T-helper 2 cell (primary cell): ENCODE data around the gene SECTM1.

Experiments used
- DNase-seq, 5 experiments: peaks; one replicate each; pipeline versions ENCODE4 v3.0.0 to v3.0.0-alpha.2; 2012 to 2022

Gene SECTM1

GRCh38 chr17:82314012-82314726, 19.4 kb downstream of the SECTM1 start:
- no peak for DNase-seq

- DNase-seq = no peak
These were observed 20.2 kb downstream of the SECTM1 start for GRCh38 chr17:82313195-82314011.

DNA sequence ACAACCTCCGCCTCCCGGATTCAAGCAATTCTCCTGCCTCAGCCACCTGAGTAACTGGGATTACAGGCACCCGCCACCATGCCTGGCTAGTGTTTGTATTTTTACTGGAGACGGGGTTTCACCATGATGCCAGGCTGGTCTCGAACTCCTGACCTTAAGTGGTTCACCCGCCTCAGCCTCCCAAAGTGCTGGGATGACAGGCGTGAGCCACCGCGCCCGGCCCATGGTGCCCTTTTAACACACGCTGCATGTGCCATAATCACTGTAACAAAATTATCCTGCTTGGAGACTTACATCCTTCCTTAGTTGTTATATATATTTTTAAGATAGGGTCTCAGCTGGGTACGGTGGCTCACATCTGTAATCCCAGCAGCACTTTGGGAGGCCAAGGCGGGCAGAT, 21.6 kb downstream of the SECTM1 start:
- no peak for DNase-seq

- no peak for DNase-seq
These were observed 22.7 kb downstream of the SECTM1 start for GRCh38 chr17:82310877-82311276.

- no peak for DNase-seq
These were observed 23.7 kb downstream of the SECTM1 start for GRCh38 chr17:82309656-82310570.

- no peak for DNase-seq
These were observed 27.8 kb downstream of the SECTM1 start for GRCh38 chr17:82305727-82306300.

DNA sequence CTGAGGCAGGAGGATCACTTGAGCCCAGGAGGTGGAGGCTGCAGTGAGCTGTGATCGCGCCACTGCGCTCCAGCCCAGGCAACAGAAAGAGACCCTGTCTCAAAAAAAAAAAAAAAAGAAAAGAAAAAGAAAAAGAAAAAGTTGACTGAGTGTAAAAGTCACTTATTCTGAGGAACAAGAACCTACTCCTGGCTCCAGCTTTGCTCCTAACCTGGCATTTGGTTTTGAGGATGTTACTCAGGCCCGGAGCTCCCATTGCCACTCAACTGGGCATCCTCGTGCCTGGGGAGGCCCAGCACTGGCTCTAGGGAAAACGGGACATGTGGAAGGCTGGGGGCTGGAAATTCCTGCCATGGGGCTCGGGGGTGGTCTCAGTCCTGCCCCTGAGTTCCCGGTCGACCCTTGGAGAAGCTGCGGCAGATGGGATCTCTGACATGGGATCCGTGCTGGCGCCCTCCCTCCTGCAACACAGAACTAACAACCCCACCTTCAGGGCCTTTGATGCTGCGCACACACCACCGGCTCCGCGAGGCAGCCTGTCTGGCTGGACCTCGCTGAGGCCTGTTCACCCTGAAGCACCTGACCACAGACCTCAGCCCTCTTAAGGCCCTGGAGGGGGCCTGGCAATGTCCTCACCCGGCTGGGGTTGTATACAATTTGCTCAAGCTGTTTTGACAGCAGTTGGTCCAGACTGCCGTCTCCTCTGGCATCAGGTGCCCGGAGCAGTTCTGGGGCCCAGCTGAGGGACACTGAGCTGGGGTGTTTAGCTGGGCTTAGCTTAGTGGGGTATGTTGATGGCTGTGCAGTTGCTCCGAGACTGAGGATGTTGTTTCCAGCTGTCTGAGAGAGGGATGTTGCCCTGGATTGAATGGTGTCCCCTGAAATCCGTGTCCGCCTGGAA, 28.5 kb downstream of the SECTM1 start:
- no peak for DNase-seq

GRCh38 chr17:82303944-82304808, 29.4 kb downstream of the SECTM1 start:
- DNase-seq = no peak

DNA sequence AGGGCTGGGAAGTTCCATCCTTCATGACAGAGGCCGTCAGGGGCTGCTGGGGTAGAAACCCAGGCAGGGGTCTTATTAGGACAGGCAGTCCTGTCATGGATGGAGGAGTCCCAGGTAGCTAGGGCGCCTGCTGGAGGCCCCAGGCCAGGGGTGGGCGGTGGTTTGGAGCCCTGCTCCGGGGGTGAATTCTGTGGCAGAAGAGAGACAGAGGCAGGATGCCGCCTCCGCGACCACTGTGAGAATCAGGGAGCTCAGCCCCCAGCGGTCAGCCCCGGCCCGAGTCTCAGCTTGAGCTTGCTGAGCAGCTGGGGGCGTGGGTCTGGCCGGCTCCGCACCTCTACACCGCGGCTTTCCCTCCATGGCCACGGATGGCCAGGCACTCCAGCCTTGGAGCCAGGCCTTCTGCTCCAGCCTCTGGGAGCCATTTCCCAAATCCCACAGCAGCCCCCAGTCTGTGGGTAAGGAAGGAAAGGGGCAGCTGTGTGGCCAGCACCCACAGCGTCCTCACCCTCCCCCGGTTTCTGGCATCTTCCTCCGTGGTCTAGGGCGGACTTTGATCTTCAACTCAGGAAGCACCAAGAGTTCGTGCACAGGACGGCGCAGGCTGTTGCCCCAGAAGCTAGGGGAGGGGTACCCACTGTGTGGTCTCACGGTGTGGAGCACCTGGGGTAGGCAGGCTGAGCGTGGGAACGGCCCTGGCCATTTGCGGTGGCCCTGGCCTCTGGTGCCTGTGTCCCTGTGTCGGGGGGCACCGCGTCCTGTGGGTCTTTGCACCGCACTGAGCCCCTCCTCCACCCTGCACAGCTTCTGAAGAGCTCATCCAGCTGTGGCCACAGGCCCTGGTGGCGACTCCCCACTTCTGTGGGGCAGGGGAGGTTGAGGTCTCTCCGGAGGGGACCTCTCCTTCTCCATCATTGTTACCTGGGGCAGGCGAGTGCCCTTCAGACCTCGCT, 30.3 kb downstream of the SECTM1 start:
- peak in 3 of 5 experiments; percentile 30 to 52 (median 44) for DNase-seq

- DNase-seq = no peak
These were observed 31.0 kb downstream of the SECTM1 start for GRCh38 chr17:82302568-82302963.

DNA sequence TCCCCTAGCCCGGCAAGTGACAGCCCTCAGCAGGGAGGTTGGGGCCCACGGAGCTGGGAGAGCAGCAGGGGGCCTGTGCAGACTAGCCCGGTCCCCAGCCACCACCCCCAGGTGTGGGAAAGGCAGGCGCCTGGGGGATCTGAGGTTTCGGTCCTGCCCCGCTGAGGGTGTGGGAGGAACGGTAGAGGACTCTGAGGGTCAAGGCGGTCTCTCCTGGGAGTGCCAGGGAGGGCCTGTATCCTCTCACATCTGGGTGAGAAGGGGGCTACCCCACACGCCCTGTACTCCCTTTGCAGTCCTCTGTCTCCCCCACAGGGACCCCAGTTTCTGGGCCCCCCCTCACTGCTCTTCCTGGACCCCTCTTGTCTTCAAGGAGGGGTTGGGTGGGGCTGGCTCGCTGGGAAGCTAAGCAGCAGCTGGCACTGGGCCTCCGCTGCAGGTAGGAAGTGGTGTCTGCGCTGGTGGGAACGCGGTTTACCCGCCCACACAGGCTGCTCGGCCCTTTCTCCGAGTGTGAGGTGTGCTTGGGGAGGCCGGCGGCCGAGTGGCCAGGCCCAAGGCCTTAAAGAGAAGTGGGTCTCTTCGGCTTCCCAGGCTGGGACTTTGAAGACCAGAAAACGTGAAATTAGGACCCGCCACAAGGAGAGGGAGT, 31.5 kb downstream of the SECTM1 start:
- peak in 3 of 5 experiments; percentile 33 to 74 (median 60) for DNase-seq

GRCh38 chr17:82301300-82301915, 32.2 kb downstream of the SECTM1 start:
- DNase-seq = no peak

DNA sequence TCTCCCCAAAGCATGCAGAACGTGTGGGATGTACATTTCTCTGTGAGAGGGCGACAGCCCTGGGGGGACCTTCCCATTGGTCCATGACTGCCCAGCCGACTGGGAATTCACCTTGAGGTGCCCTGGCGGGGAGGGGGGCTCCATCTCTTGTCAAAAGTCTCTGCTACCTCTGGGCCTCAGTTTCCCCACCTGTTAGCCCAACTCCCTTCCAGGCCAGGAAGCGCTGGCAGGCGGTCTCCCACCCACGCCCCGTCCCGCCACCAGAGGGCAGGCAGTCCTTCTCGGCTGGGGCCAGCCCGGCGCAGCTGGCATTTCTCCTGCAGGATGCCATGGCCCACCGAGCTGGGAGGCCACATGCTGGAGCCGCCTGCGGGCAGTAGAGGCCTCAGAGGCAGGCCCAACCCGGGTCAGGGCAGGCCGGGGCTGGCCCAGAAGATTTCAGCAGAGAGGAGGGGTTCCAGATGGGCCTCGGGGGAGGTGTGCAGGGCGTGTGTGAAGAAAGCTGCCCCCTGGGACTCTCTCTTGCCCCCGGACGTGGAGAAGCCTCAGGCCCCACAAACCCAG, 32.8 kb downstream of the SECTM1 start:
- peak in 4 of 5 experiments; percentile 31 to 64 (median 52) for DNase-seq

DNA sequence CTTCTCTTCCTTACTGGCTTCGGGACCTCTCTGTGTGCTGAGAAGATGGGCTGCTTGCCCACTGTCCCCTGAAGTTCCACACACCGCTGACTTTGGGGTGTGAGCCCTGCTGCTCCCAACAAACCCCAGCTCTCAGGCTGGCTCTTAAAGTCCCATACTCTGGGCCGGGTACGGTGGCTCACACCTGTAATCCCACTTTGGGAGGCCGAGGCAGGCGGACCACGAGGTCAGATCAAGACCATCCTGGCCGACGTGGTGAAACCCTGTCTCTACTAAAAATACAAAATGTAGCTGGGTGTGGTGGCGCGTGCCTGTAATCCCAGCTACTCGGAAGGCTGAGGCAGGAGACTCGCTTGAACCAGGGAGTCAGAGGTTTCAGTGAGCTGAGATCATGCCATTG, 33.3 kb downstream of the SECTM1 start:
- no peak for DNase-seq

DNA sequence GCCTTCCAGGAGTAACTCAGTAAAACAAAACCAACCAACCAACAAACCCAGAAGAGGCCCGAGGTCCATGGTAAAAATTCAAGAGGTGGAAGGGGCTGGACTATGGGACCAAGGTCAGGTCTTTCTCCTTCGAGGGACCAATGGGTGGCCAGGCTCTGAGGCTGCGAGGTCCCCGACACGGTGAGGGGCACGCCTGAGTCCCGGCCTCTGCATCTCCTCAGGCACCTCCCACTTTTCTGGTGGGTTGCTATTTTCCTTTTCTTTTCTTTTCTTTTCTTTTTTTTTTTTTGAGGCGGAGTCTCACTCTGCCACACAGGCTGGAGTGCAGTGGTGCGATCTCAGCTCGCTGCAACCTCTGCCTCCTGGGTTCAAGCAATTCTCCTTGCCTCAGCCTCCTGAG, 34.1 kb downstream of the SECTM1 start:
- no peak for DNase-seq

GRCh38 chr17:82298538-82299421, 34.8 kb downstream of the SECTM1 start:
- no peak for DNase-seq
